Islet precursor cell (in vitro differentiated cells): ENCODE measurements around the gene AIRE.
A peak's percentile ranks its signal among the peaks of the same experiment; 100 is the strongest.
"Not testable (repeated sequence)": the region's sequence is repeated elsewhere in the genome, so short reads cannot be mapped to it uniquely, and the experiment has no call there.

ENCODE experiments used
- DNase-seq: peaks from one replicate; pipeline ENCODE4 v3.0.0-alpha.2; 2018

AIRE gene

GRCh38 chr21:44285138-44285992, at the start of gene AIRE:
Gene AIRE, plus strand, starts transcription at chr21:44285876. Its CDS starts 131 bp downstream, at chr21:44286007.
- peak; percentile 88 for DNase-seq

- DNase-seq = not testable (repeated sequence)
Observed at GRCh38 chr21:44240353-44240752, 45.3 kb upstream of the AIRE start.

DNA sequence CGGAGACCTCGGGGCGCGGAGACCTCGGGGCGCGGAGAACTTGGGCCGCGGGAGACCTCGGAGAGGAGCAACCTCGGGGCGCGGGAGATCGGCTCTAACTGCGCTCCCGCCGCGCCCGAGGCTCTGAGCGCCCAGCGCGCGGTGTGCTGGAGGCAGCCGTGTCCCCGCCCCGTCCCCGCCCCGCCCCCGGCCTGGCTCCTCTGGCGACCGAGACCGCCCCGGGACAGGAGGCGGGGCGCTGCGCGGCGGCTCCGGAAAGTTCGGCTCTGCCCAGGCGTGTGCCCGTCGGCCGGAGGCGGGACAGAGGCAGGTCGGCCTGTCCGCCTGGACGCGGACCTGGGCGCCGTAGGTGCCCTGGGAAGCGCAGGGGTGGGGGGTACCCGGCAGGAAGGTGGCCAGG, 44.8 kb upstream of the AIRE start, which contains the start of gene ICOSLG:
Gene ICOSLG, minus strand, starts transcription at position 102 of the 400 bp plus-strand sequence. CDS start 126 bp downstream, outside the sequence.
- not testable (repeated sequence) for DNase-seq

DNA sequence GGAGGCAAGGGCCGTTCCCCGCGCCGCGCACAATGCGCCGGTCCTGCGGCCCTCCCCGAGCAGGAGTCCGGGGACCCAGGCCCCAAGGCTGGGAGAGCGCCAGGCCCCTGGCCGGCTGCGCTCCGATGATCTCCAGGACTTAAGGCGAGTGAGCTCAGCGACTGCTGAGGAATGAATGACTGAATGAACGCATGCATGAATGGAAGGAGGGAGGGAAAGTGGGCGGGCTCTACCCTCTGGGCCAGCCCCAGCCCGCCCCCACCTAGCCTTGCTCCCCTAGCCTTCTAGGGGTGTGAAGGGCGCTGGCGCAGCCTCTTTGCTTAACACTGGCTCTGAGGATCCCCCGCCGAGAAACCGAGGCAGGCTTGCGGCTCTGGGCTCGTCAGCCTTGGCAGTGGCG, 44.4 kb upstream of the AIRE start:
- not testable (repeated sequence) for DNase-seq

GRCh38 chr21:44243980-44244379, 41.7 kb upstream of the AIRE start:
- not testable (repeated sequence) for DNase-seq

DNA sequence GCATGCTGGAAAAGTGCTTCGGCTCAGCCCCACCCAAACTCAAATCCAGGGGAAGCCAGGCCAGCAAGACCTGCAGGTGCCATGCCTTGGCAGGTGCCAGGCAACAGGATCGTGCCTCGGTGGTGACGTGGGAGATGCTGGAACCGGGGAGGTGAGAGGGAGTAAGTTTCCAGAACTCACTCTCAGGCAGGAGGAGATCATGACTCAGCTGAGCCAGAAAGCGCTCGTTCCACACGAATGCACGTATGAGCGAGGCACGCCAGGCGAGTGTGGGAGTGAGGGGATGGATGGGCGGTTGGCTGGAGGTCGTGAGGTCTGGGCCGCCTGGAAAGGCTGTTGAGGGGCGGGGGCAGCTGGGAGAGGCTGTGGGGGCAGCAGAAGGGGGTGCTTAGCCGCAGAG, 37.8 kb upstream of the AIRE start:
- not testable (repeated sequence) for DNase-seq

- DNase-seq = not testable (repeated sequence)
Observed at GRCh38 chr21:44249204-44250037, 36.3 kb upstream of the AIRE start.

DNA sequence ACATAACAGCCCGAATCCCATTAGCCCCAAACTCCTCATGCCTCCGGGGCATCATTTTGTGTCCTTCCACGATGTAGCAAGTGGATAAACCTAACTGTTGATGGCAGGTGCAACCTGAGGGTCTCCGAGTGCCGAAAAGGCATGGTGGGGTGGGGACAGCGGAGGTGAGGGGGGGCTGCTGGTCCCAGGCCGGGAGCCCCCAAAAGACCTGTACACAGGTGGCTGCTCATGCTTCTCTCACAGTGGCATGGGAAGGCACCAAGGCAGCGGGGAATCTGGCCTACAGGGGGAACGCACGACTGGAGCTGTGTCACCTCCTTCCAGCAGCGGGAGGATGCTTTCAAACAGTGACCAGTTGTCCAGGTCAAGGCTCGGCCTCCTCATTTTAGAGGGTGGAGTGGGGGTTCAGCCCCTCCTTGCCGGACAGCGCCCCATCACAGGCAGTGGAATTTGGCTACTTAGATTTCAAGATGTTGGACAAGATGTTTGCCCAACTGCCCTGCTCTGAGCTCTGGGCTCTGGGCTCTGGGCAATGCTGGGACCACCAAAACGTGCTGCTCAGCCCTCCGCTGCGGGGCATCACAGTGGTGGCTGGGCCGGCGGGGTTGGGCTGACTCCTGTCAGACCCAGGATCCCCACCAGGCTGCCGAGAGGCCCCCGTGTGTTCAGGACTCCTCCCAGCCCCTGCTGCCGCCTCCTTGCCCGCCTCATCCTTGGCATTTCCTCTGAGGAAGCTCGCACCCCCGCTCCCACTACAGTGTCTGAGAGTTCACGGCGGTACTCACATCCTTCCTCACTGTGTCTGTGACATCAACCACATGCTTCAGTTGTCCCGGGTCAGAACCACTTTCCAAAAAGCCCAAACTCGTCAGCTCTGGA, 31.6 kb upstream of the AIRE start:
- peak; percentile 53 for DNase-seq

- DNase-seq = peak; percentile 76
Observed at GRCh38 chr21:44255511-44255981, 30.1 kb upstream of the AIRE start.

GRCh38 chr21:44258056-44258725, 27.5 kb upstream of the AIRE start:
- peak; percentile 40 for DNase-seq

DNA sequence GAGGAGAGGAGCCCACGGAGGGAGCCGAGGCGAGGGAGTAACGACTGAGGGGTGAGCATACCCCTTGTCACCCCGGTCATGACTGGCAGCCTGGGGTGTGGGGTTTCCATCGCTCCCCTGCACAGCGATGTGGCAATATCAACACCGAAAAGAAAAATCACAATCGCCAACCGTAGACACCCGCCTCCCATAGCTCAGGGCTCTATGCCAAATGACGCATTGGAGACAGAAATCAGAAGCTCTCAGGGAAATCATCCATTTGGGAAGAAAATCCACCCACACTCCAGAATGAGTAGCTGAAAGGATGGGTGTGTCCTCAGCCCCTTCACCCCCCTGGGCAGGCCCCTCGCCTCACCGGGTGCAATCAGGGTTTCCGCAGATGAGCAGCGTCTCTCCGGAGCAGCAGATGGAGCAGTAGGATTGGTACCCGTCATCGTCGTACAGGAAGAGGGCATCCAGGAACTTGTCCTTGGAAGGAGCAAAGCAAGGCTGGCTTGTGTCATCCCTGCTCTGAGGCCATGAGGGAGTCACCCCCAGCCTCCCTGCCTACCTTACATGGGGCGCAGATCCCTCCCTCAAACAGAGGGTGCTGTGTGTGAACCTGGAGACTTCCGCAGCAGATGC, 26.5 kb upstream of the AIRE start:
- DNase-seq = no peak

DNA sequence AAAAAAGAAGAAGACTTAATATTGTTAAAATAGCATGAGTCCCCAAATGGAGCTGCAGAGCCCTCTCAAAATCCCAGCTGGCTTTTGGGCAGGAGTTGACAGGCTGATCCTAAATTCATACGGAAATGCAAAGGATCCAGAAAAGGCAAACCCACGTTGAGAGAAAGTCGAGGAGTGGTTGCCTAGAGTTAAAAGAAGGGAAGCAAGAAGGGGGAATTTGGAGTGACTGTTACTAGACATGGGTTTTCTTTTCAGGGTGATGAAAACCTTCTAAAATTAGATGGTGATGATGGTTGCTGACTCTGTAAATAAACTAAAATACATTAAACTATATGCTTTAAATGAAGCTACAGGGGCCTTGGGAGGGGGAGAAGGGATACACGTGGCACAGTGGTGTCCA, 25.6 kb upstream of the AIRE start:
- DNase-seq = no peak

DNA sequence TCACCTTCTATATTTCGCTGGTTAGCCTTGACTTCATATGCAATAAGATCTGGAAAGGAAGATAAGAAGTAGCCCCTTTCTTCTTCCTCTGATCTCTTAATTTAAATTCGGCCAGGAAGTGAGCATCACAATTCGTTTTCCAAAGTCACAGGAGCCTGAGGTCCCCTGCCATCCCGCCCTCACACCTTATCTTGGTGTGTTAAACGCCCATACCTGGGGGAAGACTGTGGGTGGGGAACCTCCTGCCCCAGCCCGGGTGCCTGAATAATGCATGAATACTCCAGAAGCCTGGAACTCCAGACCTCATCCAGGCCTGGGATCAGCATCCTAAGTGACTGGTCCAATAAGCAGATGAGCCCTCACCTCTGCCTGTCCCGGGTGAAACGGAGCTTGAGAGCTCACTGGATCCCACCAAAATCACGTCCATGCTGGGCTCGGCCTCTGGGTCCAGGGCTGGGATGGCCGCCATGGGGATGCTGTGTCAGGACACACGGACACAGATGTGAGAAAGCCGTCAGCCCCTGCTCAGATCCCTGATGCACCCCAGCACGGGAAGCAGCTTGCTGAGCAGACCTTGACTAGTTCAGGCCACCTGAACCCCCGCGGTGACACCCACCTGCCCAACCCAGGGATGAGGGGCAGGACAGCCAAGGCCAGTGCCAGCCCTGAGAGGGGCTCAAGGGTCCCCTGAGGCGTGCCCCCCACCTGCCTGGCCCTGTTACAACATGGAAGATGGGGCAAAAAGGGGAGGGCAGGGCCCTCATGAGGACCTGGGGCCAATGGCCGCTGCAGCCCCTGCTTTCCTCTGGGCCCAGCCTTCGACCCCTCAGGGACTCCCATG, 24.7 kb upstream of the AIRE start:
- no peak for DNase-seq

- no peak for DNase-seq
Observed at GRCh38 chr21:44261675-44262295, 23.9 kb upstream of the AIRE start, which contains the start of gene DNMT3L. Gene DNMT3L, minus strand, starts transcription at chr21:44261897. Its CDS starts 638 bp downstream, at chr21:44261259.

- no peak for DNase-seq
Observed at GRCh38 chr21:44262338-44263056, 23.2 kb upstream of the AIRE start.

- DNase-seq = peak; percentile 73
Observed at GRCh38 chr21:44263221-44263760, 22.4 kb upstream of the AIRE start.

DNA sequence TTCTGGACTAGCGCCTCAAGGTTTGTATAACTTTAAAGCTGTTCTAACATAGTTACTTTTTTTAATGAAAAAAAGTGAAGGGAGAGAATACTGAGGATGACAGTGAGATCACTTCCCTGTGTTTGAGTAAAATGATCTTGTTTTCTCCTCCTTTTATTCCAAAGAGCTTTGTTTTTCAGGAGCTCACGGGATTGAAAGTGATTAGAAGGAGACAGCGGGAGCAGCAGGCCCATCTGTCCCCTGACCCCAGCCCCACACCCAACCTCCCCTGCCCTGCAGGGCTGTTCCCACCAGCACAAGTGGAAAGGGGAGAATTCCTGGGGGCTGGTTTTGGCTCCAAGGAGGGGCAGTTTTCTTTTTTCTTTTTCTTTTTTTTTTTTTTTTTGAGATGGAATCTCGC, 21.9 kb upstream of the AIRE start:
- no peak for DNase-seq

DNA sequence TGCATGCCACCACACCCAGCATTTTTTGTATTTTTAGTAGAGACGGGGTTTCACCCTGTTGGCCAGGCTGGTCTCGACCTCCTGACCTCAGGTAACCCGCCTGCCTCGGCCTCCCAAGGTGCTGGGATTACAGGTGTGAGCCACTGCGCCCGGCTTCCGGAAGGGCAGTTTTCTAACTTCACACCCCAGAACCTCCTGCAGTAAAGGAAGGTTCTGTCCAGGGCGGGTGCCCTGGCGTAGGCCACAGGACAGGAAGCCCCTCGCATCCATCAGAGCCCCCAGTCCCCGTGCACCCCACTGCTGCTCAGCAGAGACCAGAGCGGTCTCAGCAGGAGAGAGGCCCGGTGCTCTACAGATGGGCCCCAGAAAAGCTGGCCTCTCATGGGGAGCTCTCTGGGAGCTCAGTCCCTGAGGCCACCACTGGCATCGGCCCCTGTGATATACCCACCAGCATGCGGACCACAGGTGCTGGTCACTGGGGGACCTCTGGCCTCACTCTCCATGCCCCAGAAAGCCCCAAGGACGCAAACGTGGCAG, 19.9 kb upstream of the AIRE start:
- DNase-seq = no peak
